H1 (cell line): ENCODE results near the gene GEMIN7. TPM values are rescaled to one million over a fixed set of nuclear protein-coding genes. Genes with fewer than 3 reads are reported as not detected.
A peak's percentile ranks its signal among the peaks of the same experiment; 100 is the strongest.

Experiments used
- CTCF ChIA-PET: fragments of 300-600 bp; sonication (Branson Sonifier 250); formaldehyde crosslinking; loops from one replicate; lab custom pipeline; 2021; ENCODE audit not compliant: partially characterized antibody; lab: Charles Lee
- POLR2A ChIA-PET: fragments of 300-600 bp; sonication (Branson Sonifier 250); formaldehyde crosslinking; loops from one replicate; lab custom pipeline; 2021; ENCODE audit warnings: inconsistent platforms; ENCODE audit not compliant: partially characterized antibody; lab: Charles Lee
- DNase-seq, 2 experiments: peaks; one replicate each; pipeline versions ENCODE4 v3.0.0 to v3.0.0-alpha.2; 2010 to 2022; ENCODE audit warnings: low spot score in 2 of 2, low read depth in 1 of 2, mixed read lengths in 1 of 2
- FAIRE-seq: peaks from 2 replicates; lab custom pipeline; 2011; peaks lifted over from hg19 to GRCh38; lab: Jason Lieb, UNC
- H2AFZ ChIP-seq: 2 replicates; pipeline ENCODE4 v1.8.1; 2012; ENCODE audit warnings: low read length, inconsistent platforms
- H2AK5ac ChIP-seq: 2 replicates; pipeline ENCODE4 v1.6.1; 2013; ENCODE audit warnings: low read depth, low read length
- H2BK120ac ChIP-seq: replicated peaks from 2 replicates; pipeline ENCODE3; 2013; ENCODE audit warnings: low read depth, low read length, inconsistent platforms
- H2BK12ac ChIP-seq: 2 replicates; pipeline ENCODE4 v1.6.1; 2013; ENCODE audit warnings: low read depth, low read length
- H2BK15ac ChIP-seq: 2 replicates; pipeline ENCODE4 v1.6.1; 2013; ENCODE audit warnings: low read length
- H2BK20ac ChIP-seq: 2 replicates; pipeline ENCODE4 v1.6.1; 2013; ENCODE audit warnings: low read length
- H2BK5ac ChIP-seq: 2 replicates; pipeline ENCODE4 v1.6.1; 2013; ENCODE audit warnings: low read depth, low read length
- H3K14ac ChIP-seq: 2 replicates; pipeline ENCODE4 v1.6.1; 2013; ENCODE audit warnings: inconsistent platforms; ENCODE audit not compliant: insufficient read length
- H3K18ac ChIP-seq: 2 replicates; pipeline ENCODE4 v1.6.1; 2013; ENCODE audit warnings: low read length; ENCODE audit errors: extremely low read depth
- H3K23ac ChIP-seq: 2 replicates; pipeline ENCODE4 v1.6.1; 2013; ENCODE audit warnings: inconsistent platforms; ENCODE audit not compliant: insufficient read length
- H3K23me2 ChIP-seq: 2 replicates; pipeline ENCODE4 v1.6.1; 2013; ENCODE audit warnings: low read depth, low read length
- H3K27ac ChIP-seq: 2 replicates; pipeline ENCODE4 v1.6.1; 2011; ENCODE audit warnings: low read depth, low read length, inconsistent platforms
- H3K27me3 ChIP-seq, 4 experiments: replicated peaks in 1 of 4; 1 replicate in 1 of 4; 2 replicates in 3 of 4; pipeline versions ENCODE4 v1.6.1 to v1.8.1; 2011 to 2013; ENCODE audit warnings: low read length in 3 of 4, mild to moderate bottlenecking in 3 of 4, inconsistent platforms in 2 of 4, mixed read lengths in 2 of 4, moderate library complexity in 1 of 4; ENCODE audit not compliant: control insufficient read depth in 3 of 4, insufficient read depth in 3 of 4; ENCODE audit errors: extremely low read depth in 1 of 4
- H3K36me3 ChIP-seq, 4 experiments: 2 replicates each; pipeline versions ENCODE4 v1.6.1 to v1.8.1; 2011 to 2013; ENCODE audit warnings: mild to moderate bottlenecking in 4 of 4, low read length in 3 of 4, moderate library complexity in 2 of 4, control low read depth in 1 of 4, inconsistent platforms in 1 of 4; ENCODE audit not compliant: insufficient read depth in 4 of 4, control insufficient read depth in 2 of 4
- H3K4ac ChIP-seq: replicated peaks from 2 replicates; pipeline ENCODE3; 2013; ENCODE audit warnings: low read length, low read depth, mixed read lengths, inconsistent platforms; ENCODE audit not compliant: insufficient read length
- H3K4me1 ChIP-seq, 4 experiments: replicated peaks in 1 of 4; 1 replicate in 1 of 4; 2 replicates in 3 of 4; pipeline versions ENCODE4 v1.6.1 to v1.8.1; 2011 to 2013; ENCODE audit warnings: low read length in 3 of 4, inconsistent platforms in 2 of 4, mixed read lengths in 1 of 4; ENCODE audit not compliant: insufficient read depth in 4 of 4, control insufficient read depth in 3 of 4
- H3K4me2 ChIP-seq, 2 experiments: 2 replicates each; pipeline versions ENCODE4 v1.6.1 to v1.8.1; 2011 to 2013; ENCODE audit warnings: low read depth in 2 of 2, low read length in 2 of 2, control low read depth in 1 of 2, inconsistent platforms in 1 of 2, mild to moderate bottlenecking in 1 of 2; ENCODE audit not compliant: insufficient read depth in 1 of 2
- H3K4me3 ChIP-seq, 4 experiments: fragments of 200-600, 300-600 bp in 1 of 4; sonication (generic), shearing (Covaris generic), sonication (Bioruptor Twin) in 1 of 4; 2 replicates each; pipeline versions ENCODE4 v1.5.1 to v1.8.1; 2011 to 2016; ENCODE audit warnings: low read length in 4 of 4, low read depth in 3 of 4, control low read depth in 2 of 4, inconsistent platforms in 2 of 4, mild to moderate bottlenecking in 2 of 4, mixed read lengths in 1 of 4, moderate library complexity in 1 of 4; ENCODE audit not compliant: insufficient read depth in 2 of 4; ENCODE audit errors: extremely low read depth in 1 of 4
- H3K56ac ChIP-seq: replicated peaks from 2 replicates; pipeline ENCODE3; 2013; ENCODE audit warnings: low read depth, mild to moderate bottlenecking, mixed read lengths, low read length, inconsistent platforms; ENCODE audit not compliant: insufficient read length
- H3K79me1 ChIP-seq: 2 replicates; pipeline ENCODE4 v1.6.1; 2013; ENCODE audit warnings: low read depth, low read length, control low read depth
- H3K79me2 ChIP-seq, 2 experiments: 2 replicates each; pipeline versions ENCODE4 v1.6.1 to v1.8.1; 2012 to 2013; ENCODE audit warnings: low read length in 2 of 2, mild to moderate bottlenecking in 2 of 2, inconsistent platforms in 1 of 2; ENCODE audit not compliant: insufficient read depth in 2 of 2, control insufficient read depth in 1 of 2
- H3K9ac ChIP-seq, 4 experiments: replicated peaks in 1 of 4; 1 replicate in 1 of 4; 2 replicates in 3 of 4; pipeline versions ENCODE4 v1.6.1 to v1.8.1; 2011 to 2013; ENCODE audit warnings: low read depth in 3 of 4, low read length in 3 of 4, control low read depth in 2 of 4, mild to moderate bottlenecking in 2 of 4, moderate library complexity in 2 of 4, inconsistent platforms in 1 of 4; ENCODE audit errors: extremely low read depth in 1 of 4
- H3K9me3 ChIP-seq, 2 experiments: 2 replicates each; pipeline versions ENCODE4 v1.6.1 to v1.8.1; 2012 to 2013; ENCODE audit warnings: mild to moderate bottlenecking in 2 of 2, moderate library complexity in 2 of 2, control low read depth in 1 of 2, inconsistent platforms in 1 of 2, low read depth in 1 of 2, low read length in 1 of 2, mixed read lengths in 1 of 2; ENCODE audit not compliant: insufficient read depth in 2 of 2
- H4K20me1 ChIP-seq, 2 experiments: replicated peaks in 1 of 2; 2 replicates each; pipeline versions ENCODE3 to v1.8.1; 2011 to 2013; ENCODE audit warnings: inconsistent platforms in 2 of 2, low read length in 2 of 2, mild to moderate bottlenecking in 1 of 2; ENCODE audit not compliant: insufficient read depth in 2 of 2, control insufficient read depth in 1 of 2
- H4K5ac ChIP-seq: 2 replicates; pipeline ENCODE4 v1.6.1; 2013; ENCODE audit warnings: low read length, low read depth, mixed read lengths, inconsistent platforms; ENCODE audit not compliant: insufficient read length
- H4K8ac ChIP-seq: 2 replicates; pipeline ENCODE4 v1.8.0; 2013; ENCODE audit warnings: mild to moderate bottlenecking, moderate library complexity, low read length, inconsistent platforms; ENCODE audit not compliant: insufficient read depth; ENCODE audit errors: extremely low read depth
- H4K91ac ChIP-seq: replicated peaks from 2 replicates; pipeline ENCODE3; 2013; ENCODE audit warnings: low read length, mixed read lengths, inconsistent platforms; ENCODE audit not compliant: insufficient read length
- CBX8 ChIP-seq: fragments of 300-800, 300-1000 bp; sonication (generic); IDR thresholded peaks from 2 replicates; pipeline ENCODE4 v1.7.1; 2016; ENCODE audit warnings: low read depth, low read length, borderline replicate concordance
- HDAC6 ChIP-seq: IDR thresholded peaks from one replicate; pipeline ENCODE4 v1.7.1; 2012; ENCODE audit warnings: low read depth, mild to moderate bottlenecking, inconsistent platforms, low read length, moderate library complexity
- KDM1A ChIP-seq: fragments of 200-600, 300-600 bp; sonication (generic); IDR thresholded peaks from 2 replicates; pipeline ENCODE4 v1.7.1; 2016; ENCODE audit warnings: mild to moderate bottlenecking, low read length, borderline replicate concordance
- SIN3A ChIP-seq, 2 experiments: IDR thresholded peaks in 1 of 2; conservative IDR thresholded peaks in 1 of 2; 2 replicates each; pipeline ENCODE4 v1.6.1; 2011 to 2012; ENCODE audit warnings: low read length in 2 of 2, improper control_type of control experiment in 1 of 2, low read depth in 1 of 2, mild to moderate bottlenecking in 1 of 2
- SP4 ChIP-seq: IDR thresholded peaks from 2 replicates; pipeline ENCODE4 v1.6.1; 2012; ENCODE audit warnings: low read length, inconsistent platforms
- TAF1 ChIP-seq: IDR thresholded peaks from 2 replicates; pipeline ENCODE4 v1.6.1; 2011; ENCODE audit warnings: mild to moderate bottlenecking, low read depth, low read length
- WGBS, 2 experiments: shearing (Covaris generic) in 1 of 2; methylation state at CpG; one replicate each; pipeline versions ENCODE4 v1.1.6 to v1.1.7; 2013 to 2015; ENCODE audit warnings: low lambda C conversion rate in 2 of 2, mixed read lengths in 2 of 2, inconsistent platforms in 1 of 2, low coverage in 1 of 2, missing lambda C conversion rate in 1 of 2; ENCODE audit not compliant: insufficient replicate concordance in 2 of 2, insufficient coverage in 1 of 2, insufficient read length in 1 of 2; ENCODE audit errors: extremely low coverage in 1 of 2, missing lambda C conversion rate in 1 of 2; 5-methylcytosine and 5-hydroxymethylcytosine counted together
- polyA plus RNA-seq, 7 experiments: library from polyadenylated mRNA; depleted of rRNA in 3 of 7; stranded (reverse) in 5 of 7; unstranded in 2 of 7; fragments of >200 nt in 5 of 7; fragments of 200-250 nt in 2 of 7; gene quantifications; 1 replicate in 5 of 7; 2 replicates in 1 of 7; 4 replicates in 1 of 7; pipeline versions ENCODE4 v1.2.1 to v1.2.3, GENCODE V29; 2011 to 2013; ENCODE audit warnings: missing spikeins in 2 of 7, mixed read lengths in 2 of 7
- total RNA-seq: library from RNA; stranded (reverse); fragmentation: NEBNext Ultra II Directional; extraction: Animal tissue kit (Norgen Biotek cat#: 25700); gene quantifications from 2 replicates; pipeline ENCODE4 v1.2.1, GENCODE V29; 2021

The GEMIN7 gene
- total and polyA plus RNA-seq, 2 of the 8 experiments (the other 6 are each of a cell fraction or from before 2014, with no cell fraction given): 48.0 to 91.6 TPM

- no peak for DNase-seq
- Histone ChIP-seq H2BK120ac (no peak overlapping the region), H3K4me3 (no peak overlapping the region), H4K20me1 (peaks cover 7 to 10% of the 10 kb centered on the region in 2 experiments), H4K8ac (no peak overlapping the region), H3K79me2 (peaks cover 10 to 14% of the 10 kb centered on the region in 2 experiments), H4K91ac (no peak overlapping the region), H2BK15ac (no peak overlapping the region), H2BK5ac (no peak overlapping the region), H2BK12ac (no peak overlapping the region), H3K14ac (no peak overlapping the region), H2AK5ac (no peak overlapping the region), H3K23me2 (peaks cover 2% of the 10 kb centered on the region), H3K27ac (no peak overlapping the region), H2BK20ac (no peak overlapping the region), H3K9ac (no peak overlapping the region), H3K4me1 (peaks cover 0 to 7% (median 4%) of the 10 kb centered on the region in 4 experiments; a peak in 6 of 7 replicates), H3K18ac (no peak overlapping the region), H3K36me3 (peaks cover 0 to 13% (median 6%) of the 10 kb centered on the region in 4 experiments; a peak in 4 of 8 replicates), H2AFZ (no peak overlapping the region), H3K79me1 (peaks cover 14% of the 10 kb centered on the region), H4K5ac (no peak overlapping the region), H3K9me3 (no peaks in the 10 kb centered on the region), H3K4me2 (no peak overlapping the region), H3K4ac (no peak overlapping the region), H3K23ac (no peak overlapping the region), H3K27me3 (no peaks in the 10 kb centered on the region), H3K56ac (no peak overlapping the region)
- FAIRE-seq: no peak
- TF ChIP-seq SP4: no peak
- no peak for TF ChIP-seq SIN3A (conservative IDR thresholded peaks at IDR 0.05 in 1 of 2, IDR thresholded peaks at IDR 0.05 in 1 of 2; ENCODE audit: low read depth in 1 of 2, low read length in 2 of 2)
- TF ChIP-seq TAF1: no peak
- no peak for TF ChIP-seq CBX8
- no peak for TF ChIP-seq HDAC6
- TF ChIP-seq KDM1A: peak; percentile 35; the same call in 1 of the 2 replicates
- ChIA-PET CTCF (interaction anchor here (0.7 kb wide), 2 partner anchors 39 to 56 kb away, joined by 3 read pairs; no protein-coding TSS in a partner anchor), POLR2A (interaction anchor here (1.5 to 1.8 kb wide), 3 partner anchors 9 to 61 kb away, joined by 4 read pairs; no protein-coding TSS in a partner anchor)
- WGBS, 2 experiments: 96% methylated on average over 6 of the region's 6 CpGs; no CpG with 5 or more reads in 1 of the 2 experiments
These were observed 43.3 kb upstream of the GEMIN7 start for GRCh38 chr19:45035755-45036154.
